ENCODE data around the gene UPP2.

UPP2 gene

GRCh38 chr2:158101384-158101926 is at the start of gene UPP2:
TSS of gene UPP2 (plus strand) at chr2:158101876. CDS start at chr2:158102064, 188 bp downstream.
- Histone ChIP-seq H3K4me1 (no peaks in the 10 kb centered on the region), H3K9ac (no peak within 1 kb of the TSS), H3K9me3 (replicated peaks in 1 of 11) (no peaks in the 10 kb centered on the region), H3K4me3 (no peak within 1 kb of the TSS), H3K27ac (no peak within 1 kb of the TSS), H3K4me2 (no peak within 1 kb of the TSS), H3K27me3 (no peaks in the 10 kb centered on the region), H3K36me3 (no peaks in the 10 kb centered on the region), H4K20me1 (no peaks in the 10 kb centered on the region)
- TF ChIP-seq Cebpa-rat (IDR thresholded peaks at IDR 0.05) = no peak

DNA sequence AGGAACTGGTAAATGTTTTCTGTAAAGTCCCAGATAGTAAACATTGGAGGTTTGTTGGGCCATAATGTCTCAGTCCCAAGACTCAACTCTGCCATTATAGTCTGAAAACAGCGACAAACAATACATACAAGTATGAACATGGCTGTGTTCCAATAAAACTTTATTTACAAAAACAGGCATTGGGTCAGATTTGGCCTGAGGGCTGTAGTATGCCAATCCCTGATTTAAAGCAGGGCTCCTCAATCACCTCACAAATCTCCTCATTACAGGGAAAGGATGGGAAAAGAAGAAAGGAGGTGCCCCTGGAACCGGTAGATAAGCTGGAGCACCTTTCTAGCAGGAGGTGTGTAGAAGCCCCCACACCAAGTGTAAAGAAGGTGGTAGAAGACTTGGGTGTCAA is 48.9 kb upstream of the UPP2 start:
- Histone ChIP-seq H3K9me3 (replicated peaks in 1 of 11) (no peaks in the 10 kb centered on the region), H3K4me2 (no peak overlapping the region), H3K36me3 (no peaks in the 10 kb centered on the region), H3K4me1 (peaks cover 0 to 11% (median 0%) of the 10 kb centered on the region in 10 experiments; a peak in 1 of 20 replicates), H3K27ac (no peak overlapping the region), H3K27me3 (no peaks in the 10 kb centered on the region), H3K4me3 (no peak overlapping the region), H4K20me1 (no peaks in the 10 kb centered on the region), H3K9ac (no peak overlapping the region)
- no peak for TF ChIP-seq Cebpa-rat (IDR thresholded peaks at IDR 0.05)

DNA sequence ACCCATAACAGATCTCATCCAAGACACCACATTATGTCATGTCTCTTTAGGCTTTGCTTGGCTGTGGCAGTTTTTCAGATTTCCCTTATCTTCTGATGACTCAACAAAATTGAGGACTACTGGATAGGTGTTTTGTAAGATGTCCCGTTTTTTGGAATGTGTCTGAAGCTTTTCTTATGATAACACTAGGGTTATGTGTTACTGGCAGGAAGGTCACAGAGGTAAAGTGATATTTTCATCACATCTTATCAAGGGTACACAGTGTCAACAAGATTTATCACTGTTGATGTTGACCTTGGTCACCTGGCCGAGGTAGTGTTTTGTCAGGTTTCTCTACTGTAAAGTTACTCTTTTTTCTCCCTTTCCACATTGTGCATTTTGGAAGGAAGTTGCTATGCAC is 44.8 kb upstream of the UPP2 start:
- Histone ChIP-seq H3K4me2 (no peak overlapping the region), H3K9me3 (replicated peaks in 1 of 11) (no peaks in the 10 kb centered on the region), H3K36me3 (no peaks in the 10 kb centered on the region), H3K9ac (no peak overlapping the region), H3K4me1 (peaks cover 0 to 11% (median 0%) of the 10 kb centered on the region in 10 experiments; a peak in 1 of 20 replicates), H3K27ac (no peak overlapping the region), H3K27me3 (no peaks in the 10 kb centered on the region), H3K4me3 (no peak overlapping the region), H4K20me1 (no peaks in the 10 kb centered on the region)
- no peak for TF ChIP-seq Cebpa-rat (IDR thresholded peaks at IDR 0.05)

- no peaks in the 10 kb centered on the region for H3K36me3 ChIP-seq
- H3K27me3 ChIP-seq = no peaks in the 10 kb centered on the region
- no peak overlapping the region for H3K4me3 ChIP-seq
- no peaks in the 10 kb centered on the region for H3K4me1 ChIP-seq
- H3K4me2 ChIP-seq = no peak overlapping the region
- no peak overlapping the region for H3K27ac ChIP-seq
- H3K9ac ChIP-seq = no peak overlapping the region
- H4K20me1 ChIP-seq = no peaks in the 10 kb centered on the region
- peaks cover 0 to 6% (median 5%) of the 10 kb centered on the region in 11 experiments; a peak in 8 of 22 replicates for H3K9me3 ChIP-seq (replicated peaks in 1 of 11)
- no peak for TF ChIP-seq Cebpa-rat (IDR thresholded peaks at IDR 0.05)
These were observed 41.4 kb upstream of the UPP2 start for GRCh38 chr2:158060160-158060834.

DNA sequence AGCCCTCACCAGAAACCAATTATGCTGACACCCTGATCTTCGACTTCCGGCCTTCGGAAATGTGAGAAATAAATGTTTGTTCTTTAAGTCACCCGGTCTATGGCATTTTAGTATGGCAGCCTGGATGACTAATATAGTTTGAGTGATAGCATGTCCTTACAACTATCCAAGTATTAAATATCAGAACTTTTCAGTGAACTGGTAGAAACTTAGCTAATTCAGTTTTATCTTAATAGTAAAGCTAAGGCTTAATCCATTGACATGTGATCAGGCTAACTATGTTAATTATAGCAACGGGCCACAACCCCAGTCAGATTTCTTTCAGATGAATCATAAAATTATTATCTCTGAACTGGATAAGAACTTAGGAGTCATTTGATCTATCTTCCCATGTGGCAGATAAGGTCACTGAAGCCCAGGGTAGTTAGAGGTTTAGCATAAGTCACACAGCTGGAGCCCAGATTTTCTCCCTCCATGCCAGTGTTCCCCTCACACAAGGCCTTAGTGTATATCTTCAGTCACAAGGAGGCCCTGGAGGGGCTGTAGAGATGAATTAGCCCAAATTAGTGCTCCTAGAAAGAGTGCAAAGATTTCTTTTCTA is 40.7 kb upstream of the UPP2 start:
- Histone ChIP-seq H4K20me1 (no peaks in the 10 kb centered on the region), H3K9me3 (replicated peaks in 1 of 11) (peaks cover 0 to 6% (median 5%) of the 10 kb centered on the region in 11 experiments; a peak in 8 of 22 replicates), H3K4me3 (no peak overlapping the region), H3K4me1 (no peaks in the 10 kb centered on the region), H3K27me3 (no peaks in the 10 kb centered on the region), H3K4me2 (no peak overlapping the region), H3K27ac (no peak overlapping the region), H3K36me3 (no peaks in the 10 kb centered on the region), H3K9ac (no peak overlapping the region)
- TF ChIP-seq Cebpa-rat (IDR thresholded peaks at IDR 0.05) = no peak

GRCh38 chr2:158061763-158062162 is 39.9 kb upstream of the UPP2 start:
- Histone ChIP-seq H4K20me1 (no peaks in the 10 kb centered on the region), H3K27me3 (no peaks in the 10 kb centered on the region), H3K9me3 (replicated peaks in 1 of 11) (peaks cover 0 to 6% (median 5%) of the 10 kb centered on the region in 11 experiments; a peak in 8 of 22 replicates), H3K4me3 (no peak overlapping the region), H3K27ac (no peak overlapping the region), H3K36me3 (no peaks in the 10 kb centered on the region), H3K4me1 (no peaks in the 10 kb centered on the region), H3K4me2 (no peak overlapping the region), H3K9ac (no peak overlapping the region)
- no peak for TF ChIP-seq Cebpa-rat (IDR thresholded peaks at IDR 0.05)

DNA sequence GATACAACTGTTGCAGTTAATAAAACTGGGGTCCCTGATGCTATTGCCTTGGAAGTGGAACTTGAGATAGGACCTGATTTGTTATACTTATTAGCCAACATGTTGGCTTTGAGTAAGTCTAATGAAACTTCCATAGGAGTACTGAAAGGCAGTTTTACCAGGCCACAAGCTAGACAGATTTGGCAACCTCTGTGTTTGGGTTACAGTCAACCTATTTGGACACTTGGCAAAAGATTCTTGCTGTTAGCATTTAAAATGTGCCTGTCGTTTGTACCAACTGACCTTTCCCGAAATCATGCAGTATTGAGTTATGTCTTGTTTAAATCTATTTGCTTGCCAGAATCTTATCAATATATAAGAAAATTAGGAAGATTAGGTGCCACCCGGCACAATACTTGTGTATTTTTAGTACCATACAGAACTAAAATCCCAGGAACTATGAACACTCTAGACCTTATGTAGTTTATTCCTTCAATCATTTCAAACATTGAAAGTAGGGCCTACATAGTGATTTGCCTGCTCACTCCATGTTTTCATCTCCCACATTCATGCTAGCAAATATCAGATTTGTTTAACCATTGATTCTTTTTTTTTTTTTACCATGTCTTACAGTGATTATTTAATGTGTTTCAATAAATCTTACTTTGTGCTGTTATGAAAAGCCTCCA is 35.5 kb upstream of the UPP2 start:
- no peak for TF ChIP-seq Cebpa-rat (IDR thresholded peaks at IDR 0.05)
- no peak overlapping the region for H3K27ac ChIP-seq
- no peaks in the 10 kb centered on the region for H3K4me1 ChIP-seq

DNA sequence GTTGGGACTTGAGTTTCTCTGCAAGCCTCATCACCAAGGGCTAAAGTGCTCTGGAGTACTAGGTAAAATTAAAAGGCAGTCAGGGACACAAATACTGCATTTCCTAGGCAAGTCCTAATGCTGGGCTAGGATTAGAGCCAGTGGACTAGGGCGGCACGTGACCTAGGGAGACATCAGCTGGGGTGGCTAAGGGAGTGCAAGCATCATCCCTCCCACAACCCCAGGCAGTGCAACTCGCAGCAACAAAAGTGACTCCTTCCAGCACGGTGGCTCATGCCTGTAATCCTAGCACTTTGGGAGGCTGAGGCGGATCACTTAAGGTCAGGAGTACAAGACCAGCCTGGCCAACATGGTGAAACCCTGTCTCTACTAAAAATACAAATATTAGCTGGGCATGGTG is 30.7 kb upstream of the UPP2 start:
- Histone ChIP-seq H3K27ac (no peak overlapping the region), H3K4me1 (no peaks in the 10 kb centered on the region), H3K4me3 (no peak overlapping the region), H3K9me3 (replicated peaks in 1 of 11) (no peaks in the 10 kb centered on the region), H3K36me3 (no peaks in the 10 kb centered on the region), H3K9ac (no peak overlapping the region), H4K20me1 (no peaks in the 10 kb centered on the region), H3K4me2 (no peak overlapping the region), H3K27me3 (no peaks in the 10 kb centered on the region)
- TF ChIP-seq Cebpa-rat (IDR thresholded peaks at IDR 0.05) = no peak

More for the DNA sequence above, 35.5 kb upstream of the UPP2 start:
- Histone ChIP-seq H3K36me3 (no peaks in the 10 kb centered on the region), H3K4me3 (no peak overlapping the region), H4K20me1 (no peaks in the 10 kb centered on the region), H3K4me2 (no peak overlapping the region), H3K9ac (no peak overlapping the region), H3K27me3 (no peaks in the 10 kb centered on the region), H3K9me3 (replicated peaks in 1 of 11) (peaks cover 0 to 6% (median 5%) of the 10 kb centered on the region in 11 experiments; a peak in 8 of 22 replicates)

GRCh38 chr2:158072361-158072760 is 29.3 kb upstream of the UPP2 start:
- H3K27me3 ChIP-seq = no peaks in the 10 kb centered on the region
- no peaks in the 10 kb centered on the region for H3K36me3 ChIP-seq
- H3K9me3 ChIP-seq (replicated peaks in 1 of 11) = peaks cover 0 to 12% (median 5%) of the 10 kb centered on the region in 11 experiments; a peak in 15 of 22 replicates
- TF ChIP-seq Cebpa-rat (IDR thresholded peaks at IDR 0.05) = no peak
- H4K20me1 ChIP-seq = no peaks in the 10 kb centered on the region
- H3K9ac ChIP-seq = no peak overlapping the region
- H3K27ac ChIP-seq = no peak overlapping the region
- no peaks in the 10 kb centered on the region for H3K4me1 ChIP-seq
- H3K4me3 ChIP-seq = no peak overlapping the region
- H3K4me2 ChIP-seq = no peak overlapping the region

Measured in BLaER1 treated with 17β-estradiol and CSF1 and Interleukin-3, amounts not matched to agents 10 nM and 100 nM (cell line).